A549 (cell line): ENCODE measurements around the gene LRP6. TPM values are rescaled to one million over a fixed set of nuclear protein-coding genes. Genes with fewer than 3 reads are reported as not detected.

Source experiments
- ATAC-seq, 2 experiments: fragments of 200-7000 bp in 1 of 2; fragments of >200 bp in 1 of 2; cut with Nextera tagmentation in 1 of 2; cut with Tn5 transposase in 1 of 2; 3 replicates each; pipeline versions ENCODE4 v1.8.0 to v1.9.1; 2018 to 2020; ENCODE audit warnings: mild to moderate bottlenecking in 1 of 2, moderate library complexity in 1 of 2
- CTCF ChIA-PET: fragments of 300-600 bp; sonication (Branson Sonifier 250); formaldehyde crosslinking; extraction: SDS; loops from one replicate; lab custom pipeline; 2021; ENCODE audit warnings: antibody characterized with exemption, inconsistent platforms; lab: Yijun Ruan, JAX
- POLR2A ChIA-PET: fragments of 350-600 bp; formaldehyde crosslinking; extraction: SDS; loops from one replicate; lab custom pipeline; 2021; ENCODE audit warnings: antibody characterized with exemption, inconsistent platforms; lab: Yijun Ruan, JAX
- DNase-seq, 2 experiments: peaks; one replicate each; pipeline versions ENCODE4 v3.0.0 to v3.0.0-alpha.2; 2011 to 2016; ENCODE audit warnings: low read depth in 1 of 2, low spot score in 1 of 2
- FAIRE-seq: peaks from 2 replicates; lab custom pipeline; 2011; peaks lifted over from hg19 to GRCh38; lab: Jason Lieb, UNC
- H3K27ac ChIP-seq, 2 experiments: fragments of >200 bp; sonication (Bioruptor Twin); formaldehyde crosslinking; 3 replicates each; pipeline ENCODE4 v1.5.1; 2016 to 2017
- H3K4me1 ChIP-seq: fragments of >200 bp; sonication (Bioruptor Twin); formaldehyde crosslinking; 3 replicates; pipeline ENCODE4 v1.6.1; 2016
- H3K4me2 ChIP-seq: fragments of >200 bp; sonication (Bioruptor Twin); formaldehyde crosslinking; 3 replicates; pipeline ENCODE4 v1.6.1; 2016
- H3K4me3 ChIP-seq: fragments of >200 bp; sonication (Bioruptor Twin); formaldehyde crosslinking; 3 replicates; pipeline ENCODE4 v1.5.1; 2016
- H3K9me3 ChIP-seq: fragments of >200 bp; sonication (Bioruptor Twin); formaldehyde crosslinking; 3 replicates; pipeline ENCODE4 v1.6.1; 2016
- BHLHE40 ChIP-seq: IDR thresholded peaks from 2 replicates; pipeline ENCODE4 v1.6.1; 2012; ENCODE audit warnings: low read depth, low read length, inconsistent platforms
- CBX2 ChIP-seq: fragments of 200-600 bp; sonication (generic); IDR thresholded peaks from 2 replicates; pipeline ENCODE4 v1.6.1; 2016; ENCODE audit warnings: low read depth, mild to moderate bottlenecking, borderline replicate concordance
- CBX8 ChIP-seq: fragments of 200-600 bp; sonication (generic); IDR thresholded peaks from 2 replicates; pipeline ENCODE4 v1.6.1; 2016
- EP300 ChIP-seq, 2 experiments: fragments of >200 bp; sonication (Bioruptor Twin); formaldehyde crosslinking; IDR thresholded peaks; 2 replicates in 1 of 2; 3 replicates in 1 of 2; pipeline ENCODE4 v1.6.1; 2016 to 2017
- ESRRA ChIP-seq: fragments of 150-350 bp; IDR thresholded peaks from 2 replicates; pipeline ENCODE4 v1.6.1; 2014; ENCODE audit warnings: mild to moderate bottlenecking, low read length, borderline replicate concordance
- FOSB ChIP-seq: fragments of 250-450 bp; sonication (Bioruptor Pico); IDR thresholded peaks from 2 replicates; pipeline ENCODE4 v1.5.0; 2020; ENCODE audit warnings: mild to moderate bottlenecking, moderate library complexity
- FOSL2 ChIP-seq, 2 experiments: fragments of 450-650 bp in 1 of 2; fragments of >200 bp in 1 of 2; sonication (Bioruptor Twin) in 1 of 2; formaldehyde crosslinking; IDR thresholded peaks; 2 replicates each; pipeline versions ENCODE4 v1.5.0 to v1.6.1; 2016 to 2020; ENCODE audit warnings: mild to moderate bottlenecking in 1 of 2, moderate library complexity in 1 of 2
- FOXS1 ChIP-seq: fragments of 250-450 bp; sonication (Bioruptor Pico); IDR thresholded peaks from 2 replicates; pipeline ENCODE4 v1.5.0; 2020; ENCODE audit warnings: mild to moderate bottlenecking, moderate library complexity
- HDAC2 ChIP-seq: fragments of 200-600 bp; sonication (generic); IDR thresholded peaks from 2 replicates; pipeline ENCODE4 v1.6.1; 2016
- HEYL ChIP-seq: fragments of 250-450 bp; sonication (Bioruptor Pico); IDR thresholded peaks from 2 replicates; pipeline ENCODE4 v1.8.0; 2021; ENCODE audit warnings: mild to moderate bottlenecking, moderate library complexity
- HOXA7 ChIP-seq: fragments of 250-450 bp; sonication (Bioruptor Pico); IDR thresholded peaks from 2 replicates; pipeline ENCODE4 v1.5.0; 2020; ENCODE audit warnings: mild to moderate bottlenecking, moderate library complexity
- HOXB5 ChIP-seq: fragments of 250-450 bp; sonication (Bioruptor Pico); IDR thresholded peaks from 2 replicates; pipeline ENCODE4 v1.5.0; 2020; ENCODE audit warnings: mild to moderate bottlenecking, moderate library complexity
- JUNB ChIP-seq: fragments of >200 bp; sonication (Bioruptor Twin); formaldehyde crosslinking; IDR thresholded peaks from 2 replicates; pipeline ENCODE4 v1.6.1; 2016
- KDM1A ChIP-seq: fragments of 200-600 bp; sonication (generic); IDR thresholded peaks from 2 replicates; pipeline ENCODE4 v1.6.1; 2016; ENCODE audit warnings: low read depth, mild to moderate bottlenecking
- KDM5A ChIP-seq: fragments of 200-600 bp; sonication (generic); IDR thresholded peaks from 2 replicates; pipeline ENCODE4 v1.6.1; 2016; ENCODE audit warnings: antibody characterized with exemption, mild to moderate bottlenecking
- MAZ ChIP-seq: fragments of 150-350 bp; IDR thresholded peaks from 2 replicates; pipeline ENCODE4 v1.6.1; 2014; ENCODE audit warnings: antibody characterized with exemption, low read depth, low read length, borderline replicate concordance
- MYC ChIP-seq: IDR thresholded peaks from 2 replicates; pipeline ENCODE4 v1.6.1; 2012; ENCODE audit warnings: mild to moderate bottlenecking, inconsistent platforms, low read length, improper control_type of control experiment, borderline replicate concordance
- NPAS2 ChIP-seq: fragments of 250-450 bp; sonication (Bioruptor Pico); IDR thresholded peaks from 2 replicates; pipeline ENCODE4 v1.8.0; 2022; ENCODE audit warnings: mild to moderate bottlenecking, moderate library complexity, borderline replicate concordance
- NR3C1 ChIP-seq: fragments of >200 bp; sonication (Bioruptor Twin); formaldehyde crosslinking; IDR thresholded peaks from 3 replicates; pipeline ENCODE4 v1.6.1; 2017
- PHF8 ChIP-seq: fragments of 200-600 bp; sonication (generic); IDR thresholded peaks from 2 replicates; pipeline ENCODE4 v1.6.1; 2016; ENCODE audit warnings: low read depth, mild to moderate bottlenecking, antibody characterized with exemption, moderate library complexity, borderline replicate concordance
- POLR2AphosphoS2 ChIP-seq: conservative IDR thresholded peaks from 2 replicates; pipeline ENCODE4 v1.6.1; 2012; ENCODE audit warnings: low read length, improper control_type of control experiment, inconsistent platforms
- RARB ChIP-seq: fragments of 250-450 bp; sonication (Bioruptor Pico); IDR thresholded peaks from 2 replicates; pipeline ENCODE4 v1.8.0; 2021; ENCODE audit warnings: mild to moderate bottlenecking, moderate library complexity
- RCOR1 ChIP-seq: fragments of 150-350 bp; IDR thresholded peaks from 2 replicates; pipeline ENCODE4 v1.6.1; 2014; ENCODE audit warnings: antibody characterized with exemption, low read length, low read depth
- SMC3 ChIP-seq: fragments of >200 bp; sonication (Bioruptor Twin); formaldehyde crosslinking; IDR thresholded peaks from 3 replicates; pipeline ENCODE4 v1.6.1; 2018; ENCODE audit warnings: inconsistent platforms
- TP53 ChIP-seq: fragments of 250-450 bp; sonication (Bioruptor Pico); IDR thresholded peaks from 2 replicates; pipeline ENCODE4 v1.5.0; 2021; ENCODE audit warnings: mild to moderate bottlenecking, moderate library complexity
- ZSCAN20 ChIP-seq: fragments of 250-450 bp; sonication (Bioruptor Pico); IDR thresholded peaks from 2 replicates; pipeline ENCODE4 v1.8.0; 2022; ENCODE audit warnings: mild to moderate bottlenecking, moderate library complexity
- WGBS: methylation state at CpG from one replicate; pipeline ENCODE4 v1.1.6; 2017; ENCODE audit errors: missing lambda C conversion rate; 5-methylcytosine and 5-hydroxymethylcytosine counted together
- polyA plus RNA-seq, 4 experiments: library from polyadenylated mRNA; depleted of rRNA in 3 of 4; stranded (reverse); fragments of >200 nt; fragmentation: RNase III in 1 of 4; extraction: RNeasy Plus Mini Kit Qiagen cat#74134 plus additional on column Dnase treatment in 1 of 4; gene quantifications; 2 replicates in 3 of 4; 3 replicates in 1 of 4; pipeline ENCODE4 v1.2.3, GENCODE V29; 2011 to 2017
- TF ChIP-seq, protein P1 (sequence below): fragments of >200 bp; sonication (Bioruptor Twin); formaldehyde crosslinking; IDR thresholded peaks from 2 replicates; pipeline ENCODE4 v1.6.1; 2016
- TF ChIP-seq, protein P2 (sequence below): fragments of 250-450 bp; sonication (Bioruptor Pico); IDR thresholded peaks from 2 replicates; pipeline ENCODE4 v1.5.0; 2021; ENCODE audit warnings: mild to moderate bottlenecking, moderate library complexity, borderline replicate concordance
- TF ChIP-seq, protein P3 (sequence below): IDR thresholded peaks from 2 replicates; pipeline ENCODE4 v1.6.1; 2012
- TF ChIP-seq, protein P4 (sequence below): IDR thresholded peaks from 2 replicates; pipeline ENCODE4 v1.6.1; 2012
- TF ChIP-seq, protein P5 (sequence below): IDR thresholded peaks from 2 replicates; pipeline ENCODE4 v1.6.1; 2012; ENCODE audit warnings: low read depth, borderline replicate concordance
- TF ChIP-seq, protein P6 (sequence below): fragments of 450-650 bp; IDR thresholded peaks from 2 replicates; pipeline ENCODE4 v1.6.1; 2014; ENCODE audit warnings: antibody characterized with exemption

The LRP6 gene
- polyA plus RNA-seq, 2 of the 4 experiments (the other 2 are of a cell fraction), result 26.6 to 50.3 TPM

DNA sequence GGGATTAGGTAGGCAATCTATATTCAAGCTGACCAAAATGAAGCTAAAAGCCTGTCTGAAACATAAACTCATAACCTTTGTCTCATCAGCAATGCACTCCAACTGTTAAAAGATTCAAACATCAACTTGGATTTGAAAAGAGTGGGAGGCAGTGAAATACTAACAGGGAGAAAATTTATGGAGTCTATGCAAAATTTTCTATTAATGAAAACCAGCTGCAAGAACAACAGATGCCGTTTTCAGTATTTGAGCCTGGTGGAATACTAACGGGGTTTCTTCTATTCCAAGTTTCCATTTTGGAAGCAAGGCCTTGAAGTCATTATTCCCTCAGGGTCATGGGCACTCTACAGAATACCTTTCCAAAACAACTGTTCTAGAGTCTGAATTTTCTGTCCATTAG is 88.3 kb downstream of the LRP6 start:
- CTCF ChIA-PET, result no interaction called here
- no peak overlapping the region for H3K27ac ChIP-seq
- DNase-seq (no peak), FAIRE-seq (no peak), ATAC-seq (no peak)
- POLR2A ChIA-PET, result no interaction called here
- H3K4me2 ChIP-seq, result no peak overlapping the region
- H3K4me3 ChIP-seq, result no peak overlapping the region
- H3K4me1 ChIP-seq, result peaks cover 36% of the 10 kb centered on the region
- no peaks in the 10 kb centered on the region for H3K9me3 ChIP-seq
- 86% methylated on average over 2 of the region's 2 CpGs for WGBS
- no peak for TF ChIP-seq POLR2AphosphoS2

DNA sequence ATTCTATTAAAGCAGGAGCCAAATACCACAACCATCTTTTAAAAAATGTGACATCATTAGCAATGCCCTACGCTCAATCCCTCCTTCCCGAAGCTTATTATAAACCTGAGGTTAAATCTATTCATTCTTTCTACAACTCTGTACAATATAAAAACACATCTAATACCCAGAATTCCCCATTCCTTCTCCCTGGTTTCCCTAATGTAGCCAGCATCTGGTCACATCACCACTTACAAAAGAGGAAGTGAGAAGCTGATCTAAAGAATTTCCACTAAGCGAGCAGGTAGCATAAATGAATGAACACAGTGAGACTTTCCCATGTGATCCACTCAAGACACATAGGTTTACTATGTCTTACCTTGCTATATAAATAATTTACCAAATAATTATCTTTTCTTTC is 90.4 kb downstream of the LRP6 start:
- FAIRE-seq (no peak), ATAC-seq (no peak), DNase-seq (no peak)
- 92% methylated on average over 3 of the region's 3 CpGs for WGBS
- CTCF ChIA-PET, result interaction anchor here (1.2 to 1.4 kb wide), 2 partner anchors 151 to 215 kb away, joined by 3 to 4 read pairs; no protein-coding TSS in a partner anchor
- Histone ChIP-seq H3K4me2 (no peak overlapping the region), H3K4me3 (no peak overlapping the region), H3K27ac (no peak overlapping the region), H3K4me1 (peaks cover 34% of the 10 kb centered on the region), H3K9me3 (no peaks in the 10 kb centered on the region)
- POLR2A ChIA-PET, result no interaction called here
- TF ChIP-seq SMC3 (no peak), HOXA7 (CRISPR knock-in tag) (no peak), JUNB (no peak), HOXB5 (CRISPR knock-in tag) (no peak), KDM1A (no peak), NR3C1 (no peak), HEYL (CRISPR knock-in tag) (no peak), CBX8 (no peak), FOXS1 (CRISPR knock-in tag) (no peak), FOSB (CRISPR knock-in tag) (no peak), PHF8 (no peak), RCOR1 (no peak), EP300 (IDR thresholded peaks at IDR 0.05) (no peak), FOSL2 (IDR thresholded peaks at IDR 0.05) (no peak), FOSL2 (CRISPR knock-in tag; IDR thresholded peaks at IDR 0.05) (no peak), MYC (no peak), KDM5A (no peak)
- TF ChIP-seq, protein P1, sequence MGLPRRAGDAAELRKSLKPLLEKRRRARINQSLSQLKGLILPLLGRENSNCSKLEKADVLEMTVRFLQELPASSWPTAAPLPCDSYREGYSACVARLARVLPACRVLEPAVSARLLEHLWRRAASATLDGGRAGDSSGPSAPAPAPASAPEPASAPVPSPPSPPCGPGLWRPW, result no peak
- TF ChIP-seq, protein P2, sequence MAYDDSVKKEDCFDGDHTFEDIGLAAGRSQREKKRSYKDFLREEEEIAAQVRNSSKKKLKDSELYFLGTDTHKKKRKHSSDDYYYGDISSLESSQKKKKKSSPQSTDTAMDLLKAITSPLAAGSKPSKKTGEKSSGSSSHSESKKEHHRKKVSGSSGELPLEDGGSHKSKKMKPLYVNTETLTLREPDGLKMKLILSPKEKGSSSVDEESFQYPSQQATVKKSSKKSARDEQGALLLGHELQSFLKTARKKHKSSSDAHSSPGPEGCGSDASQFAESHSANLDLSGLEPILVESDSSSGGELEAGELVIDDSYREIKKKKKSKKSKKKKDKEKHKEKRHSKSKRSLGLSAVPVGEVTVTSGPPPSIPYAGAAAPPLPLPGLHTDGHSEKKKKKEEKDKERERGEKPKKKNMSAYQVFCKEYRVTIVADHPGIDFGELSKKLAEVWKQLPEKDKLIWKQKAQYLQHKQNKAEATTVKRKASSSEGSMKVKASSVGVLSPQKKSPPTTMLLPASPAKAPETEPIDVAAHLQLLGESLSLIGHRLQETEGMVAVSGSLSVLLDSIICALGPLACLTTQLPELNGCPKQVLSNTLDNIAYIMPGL (CRISPR knock-in tag), result no peak

DNA sequence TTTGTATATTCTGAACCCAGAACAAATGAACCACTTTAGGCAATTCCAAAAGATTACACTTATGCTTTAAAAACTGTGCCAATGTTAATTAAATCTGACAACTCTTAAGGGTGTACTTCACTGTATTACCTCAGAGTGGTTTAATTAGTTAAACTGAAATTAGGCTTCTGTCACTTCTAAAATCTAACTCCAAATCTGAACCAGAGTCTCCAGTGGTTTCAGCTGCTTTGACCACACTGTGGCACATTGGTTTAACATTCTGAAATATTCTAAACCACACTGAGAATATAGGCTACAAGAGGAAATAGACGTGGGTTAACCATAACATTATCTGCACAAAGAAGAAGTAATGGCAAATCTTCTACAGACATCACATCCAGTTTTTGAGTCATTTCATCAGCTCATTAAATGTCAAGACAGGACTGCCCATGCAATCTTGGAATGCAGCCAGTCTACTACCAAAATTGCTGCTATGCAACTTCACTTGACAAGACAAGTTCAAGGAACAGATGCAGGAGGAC is 94.8 kb downstream of the LRP6 start:
- Histone ChIP-seq H3K4me2 (peak overlapping the region; percentile 32), H3K9me3 (no peaks in the 10 kb centered on the region), H3K4me1 (peaks cover 38% of the 10 kb centered on the region), H3K4me3 (no peak overlapping the region), H3K27ac (no peak overlapping the region)
- ChIA-PET POLR2A (no interaction called here), CTCF (interaction anchor here (0.7 kb wide), 1 partner anchor 34 kb away, joined by 3 read pairs; no protein-coding TSS in a partner anchor)
- ATAC-seq, result no peak
- WGBS, result 55% methylated on average over 1 of the region's 1 CpG
- no peak for FAIRE-seq
- DNase-seq, result no peak
- TF ChIP-seq CBX2, result no peak
- no peak for TF ChIP-seq POLR2AphosphoS2
- TF ChIP-seq EP300 (IDR thresholded peaks at IDR 0.05), result no peak
- TF ChIP-seq ESRRA, result no peak
- no peak for TF ChIP-seq ZSCAN20 (CRISPR knock-in tag)
- TF ChIP-seq, protein P3, sequence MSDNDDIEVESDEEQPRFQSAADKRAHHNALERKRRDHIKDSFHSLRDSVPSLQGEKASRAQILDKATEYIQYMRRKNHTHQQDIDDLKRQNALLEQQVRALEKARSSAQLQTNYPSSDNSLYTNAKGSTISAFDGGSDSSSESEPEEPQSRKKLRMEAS, result no peak
- TF ChIP-seq TP53 (CRISPR knock-in tag), result no peak
- no peak for TF ChIP-seq BHLHE40
- no peak for TF ChIP-seq MAZ
- no peak for TF ChIP-seq HDAC2
- TF ChIP-seq, protein P4, sequence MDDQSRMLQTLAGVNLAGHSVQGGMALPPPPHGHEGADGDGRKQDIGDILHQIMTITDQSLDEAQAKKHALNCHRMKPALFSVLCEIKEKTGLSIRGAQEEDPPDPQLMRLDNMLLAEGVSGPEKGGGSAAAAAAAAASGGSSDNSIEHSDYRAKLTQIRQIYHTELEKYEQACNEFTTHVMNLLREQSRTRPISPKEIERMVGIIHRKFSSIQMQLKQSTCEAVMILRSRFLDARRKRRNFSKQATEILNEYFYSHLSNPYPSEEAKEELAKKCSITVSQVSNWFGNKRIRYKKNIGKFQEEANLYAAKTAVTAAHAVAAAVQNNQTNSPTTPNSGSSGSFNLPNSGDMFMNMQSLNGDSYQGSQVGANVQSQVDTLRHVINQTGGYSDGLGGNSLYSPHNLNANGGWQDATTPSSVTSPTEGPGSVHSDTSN, result no peak
- TF ChIP-seq NR3C1, result no peak
- no peak for TF ChIP-seq NPAS2
- TF ChIP-seq FOSB (CRISPR knock-in tag), result no peak
- no peak for TF ChIP-seq CBX8
- TF ChIP-seq, protein P5, sequence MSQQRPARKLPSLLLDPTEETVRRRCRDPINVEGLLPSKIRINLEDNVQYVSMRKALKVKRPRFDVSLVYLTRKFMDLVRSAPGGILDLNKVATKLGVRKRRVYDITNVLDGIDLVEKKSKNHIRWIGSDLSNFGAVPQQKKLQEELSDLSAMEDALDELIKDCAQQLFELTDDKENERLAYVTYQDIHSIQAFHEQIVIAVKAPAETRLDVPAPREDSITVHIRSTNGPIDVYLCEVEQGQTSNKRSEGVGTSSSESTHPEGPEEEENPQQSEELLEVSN, result no peak
- TF ChIP-seq, protein P6, sequence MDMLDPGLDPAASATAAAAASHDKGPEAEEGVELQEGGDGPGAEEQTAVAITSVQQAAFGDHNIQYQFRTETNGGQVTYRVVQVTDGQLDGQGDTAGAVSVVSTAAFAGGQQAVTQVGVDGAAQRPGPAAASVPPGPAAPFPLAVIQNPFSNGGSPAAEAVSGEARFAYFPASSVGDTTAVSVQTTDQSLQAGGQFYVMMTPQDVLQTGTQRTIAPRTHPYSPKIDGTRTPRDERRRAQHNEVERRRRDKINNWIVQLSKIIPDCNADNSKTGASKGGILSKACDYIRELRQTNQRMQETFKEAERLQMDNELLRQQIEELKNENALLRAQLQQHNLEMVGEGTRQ, result no peak
- TF ChIP-seq RARB (CRISPR knock-in tag), result no peak
